Vagina (tissue), 2 donors: Measurements from ENCODE around the gene POTEC. TPM values are rescaled to one million over a fixed set of nuclear protein-coding genes. Genes with fewer than 3 reads are reported as not detected.
A peak's percentile ranks its signal among the peaks of the same experiment; 100 is the strongest.
"Not testable (repeated sequence)": the region's sequence is repeated elsewhere in the genome, so short reads cannot be mapped to it uniquely, and the experiment has no call there.

Experiments
- DNase-seq, 2 donors: peaks; one replicate each; pipeline ENCODE4 v3.0.0-alpha.2; 2017; ENCODE audit errors: extremely low spot score in 2 of 2
- H3K27ac ChIP-seq: fragments of 200-600 bp; sonication (generic); one replicate; pipeline ENCODE4 v1.5.1; 2019
- H3K27me3 ChIP-seq: fragments of 200-600 bp; sonication (generic); one replicate; pipeline ENCODE4 v1.5.1; 2019
- H3K36me3 ChIP-seq, 2 donors: fragments of 200-600 bp; sonication (generic); one replicate each; pipeline ENCODE4 v1.5.1; 2017 to 2019
- H3K4me1 ChIP-seq: fragments of 200-600 bp; sonication (generic); one replicate; pipeline ENCODE4 v1.5.1; 2019
- H3K4me3 ChIP-seq, 2 donors: fragments of 200-600 bp; sonication (generic); 1 replicate in 1 of 2; 2 replicates in 1 of 2; pipeline ENCODE4 v1.5.1; 2016 to 2019
- H3K9me3 ChIP-seq: fragments of 200-600 bp; sonication (generic); one replicate; pipeline ENCODE4 v1.5.1; 2019
- intact Hi-C: fragments of 100-400 bp; cut with DNase I; formaldehyde crosslinking; loops from one replicate; pipeline ENCODE4 v1.15.1; 2023
- small RNA-seq: library from RNA; depleted of rRNA; stranded (forward); fragments of <200 nt; gene quantifications from one replicate; pipeline ENCODE3, GENCODE V24; 2016
- total RNA-seq: library from RNA; depleted of rRNA; stranded (reverse); fragments of >200 nt; gene quantifications from one replicate; pipeline ENCODE4 v1.2.3, GENCODE V29; 2016

Gene POTEC
- total RNA-seq, 1 donor from 2014 or later: not detected

- H3K4me1 ChIP-seq, intact Hi-C loops, H3K4me3 ChIP-seq, H3K36me3 ChIP-seq, H3K27ac ChIP-seq, H3K27me3 ChIP-seq, H3K9me3 ChIP-seq: not testable (repeated sequence)
- peak in 1 of 2 donors; percentile 40 for DNase-seq
Observed at GRCh38 chr18:14474752-14475151, 68.6 kb downstream of the POTEC start.

- H3K36me3 ChIP-seq, H3K4me3 ChIP-seq, H3K4me1 ChIP-seq, H3K9me3 ChIP-seq, H3K27me3 ChIP-seq, H3K27ac ChIP-seq, intact Hi-C loops: not testable (repeated sequence)
- peak in 1 of 2 donors; percentile 71 for DNase-seq
Observed at GRCh38 chr18:14474007-14474720, 69.2 kb downstream of the POTEC start.

GRCh38 chr18:14473250-14474006 is 70.0 kb downstream of the POTEC start:
- H3K27ac ChIP-seq, H3K4me1 ChIP-seq, H3K36me3 ChIP-seq, intact Hi-C loops, H3K4me3 ChIP-seq, H3K9me3 ChIP-seq, H3K27me3 ChIP-seq: not testable (repeated sequence)
- DNase-seq: peak; percentile 37 to 55

GRCh38 chr18:14471286-14471685 is 72.1 kb downstream of the POTEC start:
- not testable (repeated sequence) for DNase-seq

GRCh38 chr18:14470446-14470845 is 73.0 kb downstream of the POTEC start:
- H3K9me3 ChIP-seq, intact Hi-C loops, H3K27me3 ChIP-seq, H3K27ac ChIP-seq, H3K36me3 ChIP-seq, H3K4me1 ChIP-seq, DNase-seq, H3K4me3 ChIP-seq: not testable (repeated sequence)

More at GRCh38 chr18:14471286-14471685, 72.1 kb downstream of the POTEC start:
- H3K9me3 ChIP-seq, H3K36me3 ChIP-seq, H3K4me3 ChIP-seq, intact Hi-C loops, H3K27ac ChIP-seq, H3K27me3 ChIP-seq, H3K4me1 ChIP-seq: not testable (repeated sequence)

- DNase-seq: peak in 1 of 2 donors; percentile 47
- H3K27me3 ChIP-seq, H3K27ac ChIP-seq, H3K9me3 ChIP-seq, intact Hi-C loops, H3K4me3 ChIP-seq, H3K4me1 ChIP-seq, H3K36me3 ChIP-seq: not testable (repeated sequence)
Observed at GRCh38 chr18:14470046-14470445, 73.4 kb downstream of the POTEC start.

- H3K27me3 ChIP-seq, H3K4me3 ChIP-seq, H3K4me1 ChIP-seq, H3K27ac ChIP-seq, H3K36me3 ChIP-seq, H3K9me3 ChIP-seq, intact Hi-C loops, DNase-seq: not testable (repeated sequence)
Observed at GRCh38 chr18:14465989-14466388, 77.4 kb downstream of the POTEC start.

Small RNA genes lying within 50 kb of the gene (small RNA-seq; reads per million reads assigned to genes)
- not detected for gene RNU6-1021P

Other genes starting within 250 kb of the POTEC start
- gene ANKRD30B, start 204.6 kb upstream of the POTEC start, total RNA-seq: not detected